Iris pigment epithelial cell (primary cell): Measurements from ENCODE around the gene CDC123.
A peak's percentile ranks its signal among the peaks of the same experiment; 100 is the strongest.
"Not testable (repeated sequence)": the region's sequence is repeated elsewhere in the genome, so short reads cannot be mapped to it uniquely, and the experiment has no call there.

ENCODE experiments used
- DNase-seq: peaks from one replicate; pipeline ENCODE4 v3.0.0-alpha.2; 2011; ENCODE audit warnings: low read depth

Gene CDC123

GRCh38 chr10:12191715-12192114 lies 4.3 kb upstream of the CDC123 start:
- DNase-seq: no peak

- DNase-seq: peak; percentile 82
Measured at GRCh38 chr10:12193193-12193592, 2.8 kb upstream of the CDC123 start.

GRCh38 chr10:12194752-12195271 lies 1.2 kb upstream of the CDC123 start:
- peak; percentile 58 for DNase-seq

GRCh38 chr10:12195281-12195602 lies 746 bp upstream of the CDC123 start:
- peak; percentile 3 for DNase-seq

GRCh38 chr10:12196531-12197211 lies 683 bp downstream of the CDC123 start:
- no peak for DNase-seq

- no peak for DNase-seq
Measured at GRCh38 chr10:12198156-12198555, 2.2 kb downstream of the CDC123 start.

- no peak for DNase-seq
Measured at GRCh38 chr10:12200850-12201249, 4.9 kb downstream of the CDC123 start.

- peak; percentile 16 for DNase-seq
Measured at GRCh38 chr10:12201543-12201942, 5.6 kb downstream of the CDC123 start.

- DNase-seq: no peak
Measured at GRCh38 chr10:12202226-12202625, 6.2 kb downstream of the CDC123 start.

GRCh38 chr10:12205082-12205481 lies 9.1 kb downstream of the CDC123 start:
- no peak for DNase-seq

- no peak for DNase-seq
Measured at GRCh38 chr10:12207114-12207513, 11.1 kb downstream of the CDC123 start.

GRCh38 chr10:12208460-12208859 lies 12.5 kb downstream of the CDC123 start:
- DNase-seq: no peak

- DNase-seq: no peak
Measured at GRCh38 chr10:12212454-12212853, 16.5 kb downstream of the CDC123 start.

GRCh38 chr10:12213621-12214020 lies 17.6 kb downstream of the CDC123 start:
- DNase-seq: no peak

- DNase-seq: no peak
Measured at GRCh38 chr10:12214093-12214492, 18.1 kb downstream of the CDC123 start.

- DNase-seq: peak; percentile 67
Measured at GRCh38 chr10:12214763-12215218, 18.8 kb downstream of the CDC123 start.

- DNase-seq: no peak
Measured at GRCh38 chr10:12218991-12219390, 23.0 kb downstream of the CDC123 start.

GRCh38 chr10:12221323-12222298 lies 25.6 kb downstream of the CDC123 start:
- DNase-seq: peak; percentile 55

- no peak for DNase-seq
Measured at GRCh38 chr10:12225444-12225843, 29.5 kb downstream of the CDC123 start.

GRCh38 chr10:12226438-12226837 lies 30.4 kb downstream of the CDC123 start:
- DNase-seq: not testable (repeated sequence)

- no peak for DNase-seq
Measured at GRCh38 chr10:12228851-12229250, 32.9 kb downstream of the CDC123 start.

- not testable (repeated sequence) for DNase-seq
Measured at GRCh38 chr10:12234687-12235086, 38.7 kb downstream of the CDC123 start.

- no peak for DNase-seq
Measured at GRCh38 chr10:12235116-12235694, 39.2 kb downstream of the CDC123 start.
